RCC 7860 (cell line): ENCODE results near the gene CHST15.
A peak's percentile ranks its signal among the peaks of the same experiment; 100 is the strongest.
"Not testable (repeated sequence)": the region's sequence is repeated elsewhere in the genome, so short reads cannot be mapped to it uniquely, and the experiment has no call there.

ENCODE experiments used
- DNase-seq: peaks from one replicate; pipeline ENCODE4 v3.0.0-alpha.2; 2015; ENCODE audit warnings: low spot score
- FAIRE-seq: peaks from 2 replicates; lab custom pipeline; 2012; peaks lifted over from hg19 to GRCh38; lab: Jason Lieb, UNC

Gene CHST15

DNA sequence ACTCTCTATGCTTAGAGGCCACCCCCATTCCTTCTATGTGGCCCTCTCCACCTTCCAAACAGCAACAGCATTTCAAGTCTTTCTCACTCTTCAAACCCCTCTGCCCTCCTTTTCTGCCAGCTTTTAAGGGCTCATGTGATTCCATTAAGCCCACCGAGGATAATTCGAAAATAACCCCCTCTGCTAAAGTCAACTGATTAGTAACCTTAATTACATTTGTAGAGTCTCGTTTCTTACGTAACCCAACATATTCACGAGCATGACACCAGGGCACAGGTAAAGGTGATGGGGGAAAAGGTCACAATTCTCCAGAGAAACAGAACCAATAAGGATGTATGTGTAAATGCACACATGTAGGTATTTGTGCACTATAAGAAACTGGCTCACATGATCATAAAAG is 6.7 kb upstream of the CHST15 start:
- no peak for DNase-seq
- no peak for FAIRE-seq

DNA sequence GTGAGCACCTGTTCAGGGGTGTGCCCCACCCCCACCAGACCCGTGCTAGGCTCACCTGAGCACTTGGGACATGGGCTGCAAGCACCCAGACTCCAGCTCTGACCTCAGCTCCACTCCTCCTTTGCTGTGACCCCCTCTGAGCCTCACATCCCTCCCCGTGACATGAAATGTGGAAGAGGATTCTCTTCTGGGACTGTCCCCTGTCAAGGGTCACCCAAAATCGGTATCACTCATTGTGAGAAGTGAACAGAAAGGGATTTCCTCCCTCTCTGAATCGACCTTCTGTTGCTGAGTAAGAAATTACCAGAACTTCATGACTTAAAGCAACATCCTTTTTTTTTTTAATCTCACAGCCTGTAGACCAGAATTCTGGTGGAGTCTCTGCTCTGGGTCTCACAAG is 6.2 kb upstream of the CHST15 start:
- DNase-seq, result no peak
- FAIRE-seq, result no peak

DNA sequence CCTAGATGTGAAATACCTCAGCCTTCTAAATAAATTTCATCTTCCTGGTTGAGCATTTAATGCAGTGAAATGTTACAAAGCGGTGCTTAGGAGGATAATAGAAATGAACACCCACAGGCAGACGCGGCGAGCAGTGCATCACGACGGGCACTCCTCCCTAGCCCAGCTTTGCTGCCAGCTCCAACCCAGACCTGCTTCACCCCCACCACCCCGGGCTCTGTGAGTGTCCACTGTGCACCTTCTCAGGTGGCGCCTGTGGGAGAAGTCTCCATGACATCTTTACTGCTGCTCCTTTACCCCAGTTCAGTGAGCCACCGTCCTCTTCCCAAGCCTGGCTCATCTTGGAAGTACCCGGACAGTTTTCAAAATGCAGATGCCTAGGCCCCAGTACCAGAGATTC is 5.2 kb upstream of the CHST15 start:
- FAIRE-seq, result no peak
- no peak for DNase-seq

DNA sequence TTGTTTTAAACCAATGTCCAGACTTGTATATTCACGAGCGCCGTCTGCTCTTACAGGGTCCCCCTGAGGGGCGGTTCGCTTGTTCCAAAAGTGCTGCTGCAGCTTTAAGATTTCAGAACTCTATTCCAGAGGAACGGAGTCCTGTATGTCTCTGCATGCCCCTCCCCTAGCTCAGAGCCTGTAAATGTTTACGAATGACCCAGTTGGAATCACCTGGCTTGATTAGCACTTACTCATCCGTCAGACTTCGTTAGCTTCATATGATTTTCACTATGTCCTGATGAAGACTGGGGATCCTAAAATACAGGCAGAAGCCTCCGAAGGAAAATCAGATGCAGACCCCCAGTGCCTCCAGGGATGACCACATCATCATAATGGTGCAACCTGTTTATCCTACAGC is 4.5 kb upstream of the CHST15 start:
- no peak for DNase-seq
- no peak for FAIRE-seq

DNA sequence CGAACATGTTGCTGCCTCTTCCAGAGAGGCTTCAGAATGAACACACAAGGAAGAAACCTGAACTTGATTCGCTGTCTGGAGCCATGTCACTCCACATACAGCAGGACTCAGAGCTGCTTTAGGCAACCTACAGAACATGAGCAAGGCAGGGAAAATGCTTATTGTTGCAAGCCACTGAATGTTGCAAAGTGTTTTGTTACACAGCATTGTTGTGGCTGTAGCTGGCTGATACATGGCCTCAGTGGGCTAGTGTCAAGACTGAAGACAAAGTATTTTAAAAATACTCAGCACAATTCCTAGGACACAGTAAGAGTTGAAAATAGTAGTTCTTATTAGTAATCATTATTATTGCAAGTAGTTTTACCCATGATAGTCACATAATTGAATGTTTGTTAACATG is 3.1 kb upstream of the CHST15 start:
- DNase-seq, result no peak
- no peak for FAIRE-seq

DNA sequence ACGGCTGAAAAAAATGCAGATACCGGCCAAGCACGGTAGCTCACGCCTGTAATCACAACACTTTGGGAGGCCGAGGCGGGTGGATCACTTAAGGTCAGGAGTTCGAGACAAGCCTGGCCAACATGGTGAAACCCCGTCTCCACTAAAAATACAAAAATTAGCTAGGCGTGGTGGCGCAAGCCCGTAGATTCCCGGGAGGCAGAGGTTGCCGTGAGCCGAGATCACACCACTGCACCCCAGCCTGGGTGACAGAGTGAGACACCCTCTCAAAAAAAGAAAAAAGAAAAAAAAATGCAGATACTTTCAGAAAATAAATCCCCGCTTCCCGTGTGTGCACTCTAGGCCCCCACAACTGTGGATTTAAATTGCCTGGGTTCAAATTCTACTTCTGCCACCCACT is 2.4 kb upstream of the CHST15 start:
- not testable (repeated sequence) for FAIRE-seq

DNA sequence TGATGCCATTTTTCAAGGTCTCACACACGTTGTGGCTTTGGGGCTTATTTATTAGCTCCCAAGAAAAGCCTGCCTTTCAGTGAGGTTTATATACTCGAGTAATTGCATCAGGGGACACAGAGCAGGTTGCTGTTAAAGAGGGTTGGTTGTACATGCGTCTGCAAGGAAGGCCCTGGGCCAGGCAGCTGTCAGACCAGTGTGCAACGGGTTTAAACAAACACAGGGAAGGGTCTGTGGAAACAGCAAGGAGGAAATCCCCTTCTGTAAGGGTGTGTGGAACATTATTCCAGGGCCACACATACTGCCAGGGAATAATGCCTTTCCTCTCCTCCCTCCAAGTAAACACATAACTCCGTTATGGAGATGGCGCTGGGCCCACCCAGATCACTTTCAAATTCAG is 1.7 kb upstream of the CHST15 start:
- no peak for FAIRE-seq
- no peak for DNase-seq

More for the DNA sequence above, 2.4 kb upstream of the CHST15 start:
- not testable (repeated sequence) for DNase-seq

DNA sequence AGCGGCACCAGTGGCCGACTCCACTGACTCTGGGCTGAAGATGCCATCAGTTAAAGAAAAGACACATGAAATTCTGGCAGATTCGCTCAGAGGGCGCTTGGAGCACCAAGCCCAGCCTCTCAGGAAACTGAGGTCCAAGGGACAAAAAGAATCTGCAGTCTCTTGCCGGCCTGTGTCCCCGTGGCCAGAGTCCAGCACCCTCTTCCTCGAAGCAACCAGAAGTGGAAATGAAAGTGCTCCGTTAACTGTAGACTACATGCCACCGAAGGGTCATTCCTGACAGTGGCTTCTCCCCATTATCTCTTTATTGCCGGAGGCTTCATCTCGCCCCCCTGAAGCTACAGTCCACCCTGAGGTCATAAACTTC is 1.0 kb upstream of the CHST15 start:
- DNase-seq, result no peak
- no peak for FAIRE-seq

DNA sequence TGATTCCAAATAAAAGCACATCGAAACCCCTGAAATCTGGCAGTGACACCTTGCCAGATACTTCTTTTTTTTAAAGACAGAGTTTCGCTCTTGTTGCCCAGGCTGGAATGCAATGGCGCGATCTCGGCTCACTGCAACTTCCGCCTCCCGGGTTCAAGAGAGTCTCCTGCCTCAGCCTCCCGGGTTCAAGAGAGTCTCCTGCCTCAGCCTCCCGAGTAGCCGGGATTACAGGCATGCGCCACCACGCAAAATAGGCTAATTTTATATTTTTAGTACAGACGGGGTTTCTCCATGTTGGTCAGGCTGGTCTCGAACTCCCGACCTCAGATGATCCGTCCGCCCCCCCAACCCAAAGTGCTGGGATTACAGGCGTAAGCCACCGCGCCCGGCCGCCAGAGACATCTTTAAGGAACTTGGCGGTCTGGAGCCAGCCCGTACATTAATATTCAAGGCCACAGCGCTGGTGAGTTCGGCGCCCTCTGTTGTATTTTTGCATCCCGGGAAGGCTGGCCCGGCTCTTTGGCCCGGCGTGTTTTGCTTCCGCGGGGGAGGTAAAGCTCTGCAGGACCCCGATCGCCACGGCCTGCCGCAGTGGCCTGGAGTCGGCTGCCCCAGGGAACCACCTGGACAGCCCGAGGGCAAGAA is 498 bp upstream of the CHST15 start:
- FAIRE-seq, DNase-seq: not testable (repeated sequence)

DNA sequence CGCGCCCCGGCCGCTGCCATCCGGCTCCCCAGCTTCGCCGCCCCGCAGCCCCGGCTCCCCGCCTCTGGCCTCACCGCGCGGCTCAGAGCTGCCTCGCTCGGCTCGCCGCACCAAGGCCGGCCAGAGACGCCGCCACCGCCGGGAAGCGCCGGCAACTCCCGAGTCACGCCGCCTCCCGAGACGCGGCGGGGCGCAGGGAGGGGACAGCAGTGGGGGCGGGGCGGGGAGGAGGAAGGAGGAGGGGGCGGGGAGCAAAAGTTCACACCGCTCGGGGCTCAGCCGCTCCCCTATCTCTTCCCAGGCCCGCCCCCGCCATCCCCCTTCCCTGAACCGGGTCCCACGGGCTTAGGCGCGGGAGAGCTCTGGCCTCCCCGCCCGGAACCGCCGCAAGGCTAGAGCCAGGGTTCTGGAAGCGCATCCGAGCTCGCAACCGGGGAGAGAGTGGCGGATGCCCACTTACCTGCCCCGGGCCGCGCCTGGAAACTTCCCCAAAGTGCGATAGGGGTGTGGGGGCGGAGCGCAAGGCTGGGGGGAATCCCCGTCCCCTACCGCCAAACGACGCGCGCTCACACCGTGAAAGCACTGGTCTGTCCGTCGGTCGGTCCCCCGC is 1.0 kb downstream of the CHST15 start:
- FAIRE-seq (no peak), DNase-seq (peak; percentile 13)

DNA sequence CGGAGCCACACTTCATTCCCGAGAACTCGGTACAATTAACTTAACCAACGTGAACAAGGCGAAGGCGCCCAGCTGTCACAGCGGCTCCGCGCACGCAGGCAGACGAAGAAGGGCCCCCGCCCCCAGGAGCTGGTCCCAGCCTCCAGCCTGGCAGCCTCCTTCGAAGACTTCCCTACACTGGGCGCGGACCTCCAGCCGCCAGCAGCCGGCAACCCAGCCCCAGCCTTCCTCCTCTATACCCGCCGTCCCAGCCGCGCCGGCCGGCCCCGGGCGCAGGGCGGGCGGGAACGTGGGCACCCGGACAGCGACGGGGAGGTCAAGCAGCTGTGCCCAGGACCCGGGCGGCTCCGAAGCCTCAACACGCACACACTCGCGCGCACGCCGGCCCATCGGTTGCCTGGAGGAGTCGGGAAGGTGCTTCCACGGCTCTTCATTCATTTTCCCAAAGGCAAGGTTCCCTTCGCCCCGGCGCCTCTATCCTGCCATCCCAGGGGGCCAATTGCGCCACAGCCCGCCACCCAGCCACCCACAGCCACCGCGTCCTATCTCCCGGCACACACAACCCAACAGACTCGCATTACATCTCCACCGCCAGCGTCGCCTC is 1.6 kb downstream of the CHST15 start:
- no peak for DNase-seq
- no peak for FAIRE-seq

DNA sequence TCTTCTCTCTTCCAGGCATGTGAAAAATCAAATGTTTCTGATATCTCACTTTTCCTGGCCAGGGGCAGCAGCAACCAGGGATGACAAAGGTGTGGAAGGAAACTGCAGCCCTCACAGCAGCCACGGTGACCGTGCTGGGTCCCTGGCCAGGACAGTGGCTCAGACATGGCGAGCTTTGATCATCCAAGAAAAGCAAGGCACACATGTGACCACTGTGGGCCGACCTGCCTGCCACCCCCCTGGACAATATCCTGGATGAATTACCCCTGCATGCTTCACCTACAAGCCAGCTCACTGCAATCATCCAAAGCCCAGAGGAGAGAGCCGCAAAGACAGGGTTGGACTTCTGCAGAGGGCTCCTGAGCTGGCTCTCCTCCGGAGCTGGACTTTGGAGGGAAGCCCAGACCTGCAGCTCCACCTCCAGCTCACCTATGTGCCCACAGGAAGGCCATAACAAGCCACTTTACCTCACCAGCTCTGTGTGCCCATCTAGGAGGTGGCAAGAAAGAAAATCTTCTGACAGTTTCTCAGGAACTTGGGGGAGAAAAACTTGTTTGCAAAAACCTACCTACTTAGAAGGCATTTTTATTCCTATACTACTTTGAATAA is 2.7 kb downstream of the CHST15 start:
- no peak for DNase-seq
- no peak for FAIRE-seq

DNA sequence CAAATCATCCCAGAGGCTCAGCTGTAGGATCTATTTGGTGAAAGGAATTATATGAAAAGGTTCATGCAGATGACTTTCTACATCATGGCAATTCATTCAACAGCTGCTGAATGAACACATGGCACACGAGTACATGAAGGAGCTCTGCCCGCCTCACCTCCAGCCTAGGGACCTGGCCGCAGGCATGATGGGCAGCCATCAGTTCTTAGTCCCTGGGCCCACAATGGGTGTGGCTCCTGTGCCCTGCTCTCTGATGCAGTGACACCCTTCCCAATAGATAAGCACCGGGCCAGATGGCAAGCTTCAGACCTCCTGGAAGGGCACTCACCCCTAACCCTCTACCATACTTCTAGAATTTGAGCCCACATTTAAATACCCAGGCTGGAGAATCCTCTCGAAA is 3.5 kb downstream of the CHST15 start:
- FAIRE-seq (no peak), DNase-seq (no peak)

DNA sequence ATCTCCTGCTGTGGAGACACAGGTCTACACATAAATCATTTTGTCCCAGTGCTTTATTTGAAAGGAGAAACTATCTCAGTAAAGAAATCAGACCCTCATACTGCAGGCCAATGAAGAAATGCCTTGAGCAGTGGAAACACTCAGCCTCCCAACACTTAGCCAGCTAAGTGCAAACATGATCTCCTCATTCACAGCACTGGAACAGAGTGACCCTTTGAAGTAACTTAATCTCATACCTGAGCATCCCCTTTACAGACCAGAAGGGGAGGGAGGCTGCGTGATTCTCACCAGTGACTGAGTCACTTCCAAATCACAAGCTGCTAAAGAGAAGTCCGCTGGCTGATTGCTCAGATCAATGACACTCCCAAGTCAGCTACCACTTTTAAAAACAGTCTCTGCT is 4.5 kb downstream of the CHST15 start:
- FAIRE-seq, result no peak
- DNase-seq, result no peak

DNA sequence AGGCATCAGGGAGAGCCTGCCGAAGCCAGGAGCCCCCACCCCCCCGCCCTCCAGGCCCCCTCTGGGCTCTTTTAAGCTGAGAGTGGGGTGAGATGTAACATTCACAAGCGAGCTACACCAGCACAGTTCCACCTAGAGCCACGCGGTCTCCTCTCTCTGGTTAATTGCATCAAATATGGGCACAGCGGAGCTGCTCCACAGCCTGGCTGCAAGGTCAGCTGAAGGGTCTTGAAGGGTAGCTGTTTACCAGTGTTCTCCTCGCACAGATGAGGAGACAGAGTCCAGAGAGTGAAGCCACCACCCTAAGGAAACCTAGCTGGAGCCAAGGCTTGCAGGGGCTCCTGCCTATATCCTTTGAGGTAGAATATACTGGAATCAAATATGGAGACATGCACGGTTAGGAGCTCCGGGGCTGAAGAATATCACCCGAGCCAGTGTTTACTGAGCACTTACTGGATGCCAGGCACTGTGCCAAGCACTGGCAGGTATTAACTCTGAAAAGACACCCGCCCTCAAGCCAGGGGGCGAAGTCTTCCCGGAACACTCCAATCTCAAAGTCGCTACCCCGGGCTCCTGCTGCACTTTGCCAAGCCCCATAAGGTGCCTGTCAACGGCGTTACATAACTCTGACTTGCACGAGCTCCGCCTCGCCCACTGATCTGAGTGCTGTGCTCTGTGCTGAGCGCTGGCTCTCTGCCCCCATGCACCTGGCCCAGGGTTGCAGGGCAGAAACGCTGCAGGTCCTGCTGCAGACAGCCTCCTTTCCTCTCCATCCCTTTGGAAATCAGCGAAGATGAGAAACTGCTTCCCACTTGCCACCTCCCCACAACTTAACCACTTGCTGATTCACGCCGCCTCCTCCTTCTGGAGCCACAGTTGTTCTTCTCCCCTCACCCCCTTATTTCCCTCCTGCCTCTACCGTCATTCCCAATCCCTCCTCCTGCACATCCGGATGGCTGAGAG is 5.4 kb downstream of the CHST15 start:
- DNase-seq (peak; percentile 22), FAIRE-seq (no peak)

DNA sequence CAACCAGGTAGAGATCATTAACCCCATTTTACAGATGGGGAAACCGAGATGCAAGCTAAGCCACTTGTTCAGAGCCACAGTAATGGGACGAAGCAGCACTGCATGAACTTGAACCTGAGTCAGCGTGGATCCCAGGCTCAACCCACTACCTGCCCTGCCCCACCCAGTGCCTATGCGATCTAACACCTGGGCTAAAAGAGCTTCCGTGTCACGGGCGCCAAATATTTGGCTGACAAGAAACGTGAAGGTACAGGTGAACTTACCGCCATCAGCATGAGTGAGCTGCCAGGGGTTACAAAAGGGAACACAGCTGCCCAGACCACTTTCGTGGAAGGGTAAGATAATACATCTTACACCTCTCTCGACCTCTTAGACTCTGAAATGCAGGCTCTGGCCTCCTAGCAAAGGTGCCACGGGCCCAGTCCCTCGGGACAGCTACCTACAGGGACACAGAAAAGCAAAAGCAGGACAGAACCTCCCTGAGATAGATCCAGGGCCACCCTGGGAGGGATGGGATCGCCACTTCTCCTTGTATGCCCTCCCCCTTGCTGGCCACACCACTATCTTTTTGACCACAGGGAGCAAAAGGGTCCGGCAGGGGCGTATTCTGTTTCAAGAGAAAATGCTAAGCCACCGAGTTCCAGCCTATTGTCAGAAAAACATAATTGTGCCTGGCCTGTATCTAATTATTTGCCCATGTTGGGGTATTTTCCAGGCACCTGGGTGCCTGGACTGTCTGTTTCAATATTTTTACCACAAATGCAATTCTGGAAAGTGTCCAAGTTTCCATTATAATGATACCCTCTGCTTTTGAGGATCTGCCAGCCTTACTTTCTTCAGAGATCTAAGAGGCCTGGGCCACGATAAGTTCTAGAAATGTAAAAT is 6.4 kb downstream of the CHST15 start:
- FAIRE-seq (no peak), DNase-seq (no peak)

DNA sequence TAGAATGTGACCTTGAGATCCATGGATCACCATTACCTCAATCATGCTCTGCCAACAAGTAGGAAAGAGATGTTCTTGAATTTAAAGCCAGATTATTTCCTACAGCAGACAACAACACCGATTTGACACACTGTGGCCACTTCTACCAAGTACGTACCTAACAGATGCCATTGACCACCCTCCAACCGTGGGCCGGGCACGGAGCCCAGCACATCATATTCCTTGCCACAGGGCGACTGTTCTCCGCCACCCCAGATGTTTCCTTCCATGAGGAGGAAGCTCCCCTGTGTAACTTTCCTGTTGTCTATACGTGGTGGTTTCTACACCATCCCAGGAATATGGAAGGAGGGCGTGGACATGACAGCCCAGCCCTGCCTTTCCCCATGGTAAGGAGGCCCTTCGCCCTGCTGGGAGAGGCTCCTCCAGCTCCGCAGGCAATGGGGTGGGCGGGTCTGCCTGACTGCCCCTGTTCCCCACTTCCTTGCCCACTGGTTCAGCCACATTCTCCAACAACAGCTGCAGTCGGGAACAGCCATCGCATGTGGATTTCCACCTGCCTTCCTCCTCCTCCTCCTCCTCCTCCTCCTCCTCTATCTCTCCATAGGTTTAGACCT is 7.2 kb downstream of the CHST15 start:
- DNase-seq (no peak), FAIRE-seq (no peak)

DNA sequence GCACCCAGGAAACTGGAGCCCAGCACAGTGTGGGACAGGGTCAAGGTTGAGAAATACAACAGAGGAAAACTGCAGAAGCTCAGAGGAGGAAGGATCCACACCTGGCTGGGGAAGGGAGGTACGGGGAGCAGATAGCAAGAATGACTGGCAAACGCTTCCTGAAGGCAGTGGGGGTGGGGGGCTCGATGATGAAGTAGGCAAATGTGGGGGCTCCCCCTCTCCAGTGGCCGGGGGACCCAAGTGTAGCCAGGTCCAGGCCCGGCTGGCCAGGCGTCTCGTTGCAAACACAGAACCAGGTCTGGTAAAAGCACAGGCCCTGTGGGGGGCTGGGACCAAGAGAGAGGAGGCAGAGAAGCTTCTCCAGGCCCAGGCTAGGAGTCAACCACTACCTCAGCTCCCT is 7.7 kb downstream of the CHST15 start:
- no peak for DNase-seq

DNA sequence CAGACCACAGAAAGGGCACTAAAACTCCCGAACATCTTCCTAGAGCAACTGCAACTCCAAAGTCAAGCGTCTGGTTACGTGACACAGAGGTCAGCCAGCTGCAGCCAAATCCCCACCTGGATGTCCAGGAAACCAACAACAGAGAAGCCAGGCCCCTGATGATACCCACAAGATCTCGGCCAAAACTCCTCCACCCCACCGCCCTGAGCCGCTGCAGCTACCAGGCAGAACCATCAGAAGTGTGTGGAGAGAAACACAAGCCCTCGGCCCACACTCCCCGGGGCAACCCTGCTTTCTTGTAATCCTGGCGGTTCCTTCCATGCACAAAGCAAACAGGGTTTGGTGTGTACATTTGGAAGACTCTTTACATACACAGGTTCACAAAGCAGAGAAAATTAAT is 8.7 kb downstream of the CHST15 start:
- DNase-seq, result no peak
- FAIRE-seq, result no peak

More for the DNA sequence above, 7.7 kb downstream of the CHST15 start:
- FAIRE-seq, result no peak
